H9 (cell line): ENCODE measurements around the gene KEAP1. TPM values are rescaled to one million over a fixed set of nuclear protein-coding genes. Genes with fewer than 3 reads are reported as not detected.

Source experiments
- DNase-seq: peaks from one replicate; pipeline ENCODE4 v3.0.0-alpha.2; 2017
- H2AFZ ChIP-seq: one replicate; pipeline ENCODE4 v1.6.1; 2013; ENCODE audit warnings: mild to moderate bottlenecking, low read length, control low read depth, moderate library complexity
- H2AK5ac ChIP-seq: 2 replicates; pipeline ENCODE4 v1.6.1; 2013; ENCODE audit warnings: low read length, control low read depth, mixed read lengths; ENCODE audit not compliant: insufficient read length
- H2BK120ac ChIP-seq: one replicate; pipeline ENCODE4 v1.6.1; 2013; ENCODE audit warnings: low read depth, mild to moderate bottlenecking, low read length, control low read depth, inconsistent platforms; ENCODE audit not compliant: poor library complexity, severe bottlenecking
- H2BK12ac ChIP-seq: 2 replicates; pipeline ENCODE4 v1.6.1; 2013; ENCODE audit warnings: low read length, control low read depth, mixed read lengths, low read depth; ENCODE audit not compliant: insufficient read length
- H2BK15ac ChIP-seq: 2 replicates; pipeline ENCODE4 v1.6.1; 2013; ENCODE audit warnings: low read depth, low read length, control low read depth
- H2BK20ac ChIP-seq: one replicate; pipeline ENCODE4 v1.6.1; 2013; ENCODE audit warnings: low read depth, mild to moderate bottlenecking, low read length, control low read depth, inconsistent platforms; ENCODE audit not compliant: poor library complexity, severe bottlenecking
- H2BK5ac ChIP-seq: 2 replicates; pipeline ENCODE4 v1.6.1; 2013; ENCODE audit warnings: low read length, control low read depth, mixed read lengths; ENCODE audit not compliant: insufficient read length
- H3K14ac ChIP-seq: 2 replicates; pipeline ENCODE4 v1.6.1; 2013; ENCODE audit warnings: low read length, control low read depth; ENCODE audit not compliant: insufficient read depth
- H3K18ac ChIP-seq: 2 replicates; pipeline ENCODE4 v1.6.1; 2013; ENCODE audit warnings: low read depth, mild to moderate bottlenecking, mixed read lengths, low read length, control low read depth; ENCODE audit not compliant: insufficient read length
- H3K23ac ChIP-seq: 2 replicates; pipeline ENCODE4 v1.6.1; 2013; ENCODE audit warnings: low read length, control low read depth, mixed read lengths, low read depth; ENCODE audit not compliant: insufficient read length
- H3K23me2 ChIP-seq: 2 replicates; pipeline ENCODE4 v1.6.1; 2013; ENCODE audit warnings: low read depth, mild to moderate bottlenecking, mixed read lengths, low read length, control low read depth; ENCODE audit not compliant: insufficient read length, poor library complexity, severe bottlenecking
- H3K27ac ChIP-seq: 2 replicates; pipeline ENCODE4 v1.5.1; 2013; ENCODE audit warnings: low read length, control low read depth, mixed read lengths, low read depth; ENCODE audit not compliant: insufficient read length
- H3K27me3 ChIP-seq: 2 replicates; pipeline ENCODE4 v1.6.1; 2013; ENCODE audit warnings: low read length, control low read depth, inconsistent platforms; ENCODE audit not compliant: insufficient read depth
- H3K4ac ChIP-seq: 2 replicates; pipeline ENCODE4 v1.6.1; 2013; ENCODE audit warnings: low read depth, mild to moderate bottlenecking, control low read depth, inconsistent platforms, low read length, moderate library complexity
- H3K4me1 ChIP-seq: 2 replicates; pipeline ENCODE4 v1.6.1; 2013; ENCODE audit warnings: low read length, control low read depth, inconsistent platforms; ENCODE audit not compliant: insufficient read depth
- H3K4me2 ChIP-seq: 2 replicates; pipeline ENCODE4 v1.6.1; 2013; ENCODE audit warnings: low read length, control low read depth, mixed read lengths; ENCODE audit not compliant: insufficient read length, insufficient read depth
- H3K56ac ChIP-seq: 2 replicates; pipeline ENCODE4 v1.6.1; 2013; ENCODE audit warnings: low read depth, mild to moderate bottlenecking, mixed read lengths, low read length, control low read depth; ENCODE audit not compliant: insufficient read length
- H3K79me1 ChIP-seq: 2 replicates; pipeline ENCODE4 v1.6.1; 2013; ENCODE audit warnings: low read depth, mild to moderate bottlenecking, moderate library complexity, low read length, control low read depth, inconsistent platforms; ENCODE audit not compliant: insufficient read depth, poor library complexity, severe bottlenecking
- H3K79me2 ChIP-seq: 2 replicates; pipeline ENCODE4 v1.6.1; 2013; ENCODE audit warnings: low read length, control low read depth, inconsistent platforms; ENCODE audit not compliant: insufficient read depth
- H3K9ac ChIP-seq: 2 replicates; pipeline ENCODE4 v1.6.1; 2013; ENCODE audit warnings: low read length, control low read depth, mixed read lengths; ENCODE audit not compliant: insufficient read length; ENCODE audit errors: extremely low read depth
- H3K9me3 ChIP-seq: one replicate; pipeline ENCODE4 v1.6.1; 2013; ENCODE audit warnings: low read depth, low read length, inconsistent platforms; ENCODE audit not compliant: control insufficient read depth
- H3T11ph ChIP-seq: one replicate; pipeline ENCODE4 v1.6.1; 2013; ENCODE audit warnings: mild to moderate bottlenecking, low read length, control low read depth, inconsistent platforms
- H4K20me1 ChIP-seq: one replicate; pipeline ENCODE4 v1.6.1; 2013; ENCODE audit not compliant: control insufficient read depth, insufficient read length, insufficient read depth
- H4K5ac ChIP-seq: 2 replicates; pipeline ENCODE4 v1.6.1; 2013; ENCODE audit warnings: low read depth, mild to moderate bottlenecking, mixed read lengths, low read length, control low read depth; ENCODE audit not compliant: insufficient read length
- H4K8ac ChIP-seq: replicated peaks from 2 replicates; pipeline ENCODE4 v1.6.1; 2013; ENCODE audit warnings: low read length, control low read depth, mixed read lengths, low read depth; ENCODE audit not compliant: insufficient read length
- H4K91ac ChIP-seq: 2 replicates; pipeline ENCODE4 v1.6.1; 2013; ENCODE audit warnings: low read depth, mild to moderate bottlenecking, moderate library complexity, mixed read lengths, low read length, control low read depth; ENCODE audit not compliant: insufficient read length
- H3K27ac Mint-ChIP-seq, 3 experiments: 2 replicates in 2 of 3; 3 replicates in 1 of 3; pipeline ENCODE4 v1.8.0; 2020 to 2021; ENCODE audit warnings: mixed read lengths in 3 of 3, mild to moderate bottlenecking in 1 of 3, moderate library complexity in 1 of 3
- H3K27me3 Mint-ChIP-seq: 2 replicates; pipeline ENCODE4 v1.8.0; 2021; ENCODE audit warnings: low read depth, mild to moderate bottlenecking, moderate library complexity, mixed read lengths
- H3K36me3 Mint-ChIP-seq, 3 experiments: 2 replicates in 2 of 3; 3 replicates in 1 of 3; pipeline ENCODE4 v1.8.0; 2020 to 2021; ENCODE audit warnings: low read depth in 3 of 3, mixed read lengths in 3 of 3; ENCODE audit not compliant: insufficient read depth in 1 of 3
- H3K4me1 Mint-ChIP-seq, 2 experiments: 2 replicates each; pipeline ENCODE4 v1.8.0; 2020; ENCODE audit warnings: mixed read lengths in 2 of 2
- H3K4me3 Mint-ChIP-seq, 2 experiments: 2 replicates in 1 of 2; 3 replicates in 1 of 2; pipeline ENCODE4 v1.8.0; 2020 to 2021; ENCODE audit warnings: mild to moderate bottlenecking in 2 of 2, mixed read lengths in 2 of 2, moderate library complexity in 1 of 2
- H3K9me3 Mint-ChIP-seq, 2 experiments: 2 replicates in 1 of 2; 3 replicates in 1 of 2; pipeline ENCODE4 v1.8.0; 2020; ENCODE audit warnings: mild to moderate bottlenecking in 2 of 2, mixed read lengths in 2 of 2, moderate library complexity in 1 of 2
- CTCF ChIP-seq: fragments of 200-600 bp; sonication (generic); conservative IDR thresholded peaks from 3 replicates; pipeline ENCODE4 v1.8.0; 2021; ENCODE audit warnings: antibody characterized with exemption, mild to moderate bottlenecking
- WGBS: extraction: QIAGEN DNeasy Blood & Tissue Kit; methylation state at CpG from one replicate; pipeline ENCODE4 v1.1.7; 2013; ENCODE audit warnings: missing lambda C conversion rate, low lambda C conversion rate, mixed read lengths; ENCODE audit not compliant: insufficient read length; ENCODE audit errors: extremely low coverage; 5-methylcytosine and 5-hydroxymethylcytosine counted together
- total RNA-seq: library from RNA; stranded (reverse); gene quantifications from 2 replicates; pipeline ENCODE4 v1.2.1, GENCODE V29; 2021

Gene KEAP1
- total RNA-seq, 1 experiment from 2014 or later: 88.7 TPM

- Mint-ChIP-seq H3K36me3 (peaks cover 2 to 5% (median 3%) of the 10 kb centered on the region in 3 experiments; a peak in 4 of 7 replicates), H3K4me1 (peaks cover 10 to 14% of the 10 kb centered on the region in 2 experiments), H3K4me3 (no peak overlapping the region; a peak in 1 of 5 replicates), H3K9me3 (no peaks in the 10 kb centered on the region), H3K27ac (no peak overlapping the region), H3K27me3 (peaks cover 3% of the 10 kb centered on the region)
- no peak overlapping the region for H3K4ac ChIP-seq
- H3K9me3 ChIP-seq: no peaks in the 10 kb centered on the region
- no peak overlapping the region for H3T11ph ChIP-seq
- peaks cover 2% of the 10 kb centered on the region; the same call in 1 of the 2 replicates for H3K4me1 ChIP-seq
- H3K79me1 ChIP-seq: peaks cover 2% of the 10 kb centered on the region
- no peak overlapping the region for H2AK5ac ChIP-seq
- no peak overlapping the region for H3K9ac ChIP-seq
- peak; percentile 85 for TF ChIP-seq CTCF
- no peak overlapping the region for H4K91ac ChIP-seq
- no peak overlapping the region for H2AFZ ChIP-seq
- H3K27ac ChIP-seq: no peak overlapping the region
- H4K20me1 ChIP-seq: no peaks in the 10 kb centered on the region
- no peak overlapping the region for H2BK120ac ChIP-seq
- no peak overlapping the region for H4K5ac ChIP-seq
- no peak overlapping the region for H2BK5ac ChIP-seq
- H2BK15ac ChIP-seq: no peak overlapping the region
- no peak overlapping the region for H2BK12ac ChIP-seq
- H3K56ac ChIP-seq: no peak overlapping the region
- WGBS: no CpG with 5 or more reads among the region's 17 CpGs
- DNase-seq: peak; percentile 86
- peaks cover 7% of the 10 kb centered on the region for H3K23me2 ChIP-seq
- peaks cover 9% of the 10 kb centered on the region; the same call in 1 of the 2 replicates for H3K79me2 ChIP-seq
- H2BK20ac ChIP-seq: no peak overlapping the region
- no peak overlapping the region for H3K23ac ChIP-seq
- no peak overlapping the region for H3K14ac ChIP-seq
- H4K8ac ChIP-seq: no peak overlapping the region
- H3K18ac ChIP-seq: no peak overlapping the region
- no peaks in the 10 kb centered on the region for H3K27me3 ChIP-seq
- no peak overlapping the region for H3K4me2 ChIP-seq
Measured at GRCh38 chr19:10505583-10506229, 2.5 kb upstream of the KEAP1 start.
